Measurements from ENCODE around the gene PSME2. TPM values are rescaled to one million over a fixed set of nuclear protein-coding genes. Genes with fewer than 3 reads are reported as not detected.

Gene PSME2
- total and polyA plus RNA-seq, 7 donors, result 30.1 to 179 (median 76.4) TPM

DNA sequence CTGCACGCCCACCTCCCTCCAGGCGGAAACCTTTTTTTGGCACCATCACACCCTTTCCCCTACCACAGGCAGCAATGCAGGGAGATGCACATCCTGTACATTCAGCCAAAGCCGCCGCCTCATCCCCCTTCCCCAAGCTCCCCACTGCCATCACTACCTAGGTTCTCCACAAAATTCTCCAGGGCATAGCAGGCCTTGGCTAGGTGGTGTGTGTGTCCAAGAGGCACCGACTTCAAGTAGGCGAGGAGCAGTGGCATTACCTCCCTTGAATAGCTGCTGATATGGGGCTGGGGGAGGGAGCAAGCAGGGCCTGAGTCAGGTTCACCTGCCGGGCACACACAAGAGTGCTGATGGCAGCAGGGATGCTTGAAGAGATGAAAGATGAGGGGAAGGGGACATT, 38.6 kb upstream of the PSME2 start:
- 94 to 98% (median 98%) methylated on average over 7 of the region's 7 CpGs for WGBS, 3 donors
- ATAC-seq, result no peak

DNA sequence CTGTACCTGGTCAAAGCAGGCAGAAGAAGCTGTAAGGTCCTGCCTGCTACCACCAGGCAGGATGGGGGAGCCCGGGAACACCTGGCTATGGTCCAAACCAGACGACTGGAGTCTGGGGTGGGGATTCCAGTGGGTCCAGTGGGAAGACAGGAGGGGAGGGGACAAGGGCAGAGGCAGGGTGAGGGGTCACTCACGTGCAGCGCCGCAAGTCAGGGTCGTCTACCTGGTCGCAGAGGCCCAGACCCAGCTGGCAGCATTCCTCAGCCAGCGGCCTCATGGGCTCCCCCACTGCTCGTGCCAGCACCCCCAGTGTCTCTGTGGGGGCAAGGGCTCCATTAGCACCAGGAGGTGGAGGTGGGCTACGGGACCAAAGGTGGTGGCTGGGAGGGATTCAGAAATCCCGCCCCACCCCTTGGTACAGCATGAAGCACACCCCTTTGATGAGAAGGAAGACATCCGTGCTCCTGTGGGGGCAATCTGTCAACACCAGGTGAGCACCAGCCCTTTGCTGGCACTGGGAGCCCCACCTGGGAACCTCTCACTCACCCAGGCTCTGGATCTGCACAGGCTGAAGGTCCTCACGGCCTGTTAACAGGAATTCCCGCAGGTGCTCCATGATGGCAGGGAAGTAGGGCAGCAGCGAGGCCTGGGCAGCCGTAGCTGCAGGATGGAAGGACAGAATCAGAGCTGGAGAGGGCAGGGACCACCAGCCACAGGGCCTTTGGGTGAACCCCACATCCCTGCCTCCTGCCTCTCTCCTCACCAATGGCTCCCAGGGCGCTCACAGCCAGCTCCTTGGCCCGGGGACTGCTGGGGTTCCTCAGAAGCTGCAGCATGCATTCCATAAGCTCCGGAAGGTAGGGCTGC, 37.9 kb upstream of the PSME2 start:
- Histone ChIP-seq H3K4me1 (peaks cover 30% of the 10 kb centered on the region), H3K4me3 (no peak overlapping the region), H3K36me3 (ENCODE audit: insufficient read depth in 1 of 2, low read depth in 1 of 2) (peaks cover 6 to 78% of the 10 kb centered on the region in 2 donors), H3K27ac (no peak overlapping the region), H3K27me3 (ENCODE audit: insufficient read depth in 3 of 3, low read length in 2 of 3) (no peaks in the 10 kb centered on the region), H3K9me3 (no peaks in the 10 kb centered on the region)
- TF ChIP-seq, protein P1, sequence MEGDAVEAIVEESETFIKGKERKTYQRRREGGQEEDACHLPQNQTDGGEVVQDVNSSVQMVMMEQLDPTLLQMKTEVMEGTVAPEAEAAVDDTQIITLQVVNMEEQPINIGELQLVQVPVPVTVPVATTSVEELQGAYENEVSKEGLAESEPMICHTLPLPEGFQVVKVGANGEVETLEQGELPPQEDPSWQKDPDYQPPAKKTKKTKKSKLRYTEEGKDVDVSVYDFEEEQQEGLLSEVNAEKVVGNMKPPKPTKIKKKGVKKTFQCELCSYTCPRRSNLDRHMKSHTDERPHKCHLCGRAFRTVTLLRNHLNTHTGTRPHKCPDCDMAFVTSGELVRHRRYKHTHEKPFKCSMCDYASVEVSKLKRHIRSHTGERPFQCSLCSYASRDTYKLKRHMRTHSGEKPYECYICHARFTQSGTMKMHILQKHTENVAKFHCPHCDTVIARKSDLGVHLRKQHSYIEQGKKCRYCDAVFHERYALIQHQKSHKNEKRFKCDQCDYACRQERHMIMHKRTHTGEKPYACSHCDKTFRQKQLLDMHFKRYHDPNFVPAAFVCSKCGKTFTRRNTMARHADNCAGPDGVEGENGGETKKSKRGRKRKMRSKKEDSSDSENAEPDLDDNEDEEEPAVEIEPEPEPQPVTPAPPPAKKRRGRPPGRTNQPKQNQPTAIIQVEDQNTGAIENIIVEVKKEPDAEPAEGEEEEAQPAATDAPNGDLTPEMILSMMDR (IDR thresholded peaks at IDR 0.05), result no peak
- ATAC-seq (no peak), DNase-seq (peak in 1 of 2 donors; percentile 50)
- intact Hi-C loops (cut with DNase I), result no loop called here
- 88% methylated on average over 19 of the region's 19 CpGs for WGBS, 3 donors

More for the DNA sequence above, 38.6 kb upstream of the PSME2 start:
- H3K27me3 ChIP-seq (ENCODE audit: insufficient read depth in 3 of 3, low read length in 2 of 3), result no peaks in the 10 kb centered on the region
- TF ChIP-seq, protein P1 (IDR thresholded peaks at IDR 0.05), result no peak
- peaks cover 26% of the 10 kb centered on the region for H3K4me1 ChIP-seq
- no peak overlapping the region for H3K27ac ChIP-seq
- no peak overlapping the region for H3K4me3 ChIP-seq
- peak in 1 of 2 donors; percentile 35 for DNase-seq
- H3K9me3 ChIP-seq, result no peaks in the 10 kb centered on the region
- intact Hi-C loops (cut with DNase I), result no loop called here
- peaks cover 6 to 76% of the 10 kb centered on the region in 2 donors for H3K36me3 ChIP-seq (ENCODE audit: insufficient read depth in 1 of 2, low read depth in 1 of 2)

DNA sequence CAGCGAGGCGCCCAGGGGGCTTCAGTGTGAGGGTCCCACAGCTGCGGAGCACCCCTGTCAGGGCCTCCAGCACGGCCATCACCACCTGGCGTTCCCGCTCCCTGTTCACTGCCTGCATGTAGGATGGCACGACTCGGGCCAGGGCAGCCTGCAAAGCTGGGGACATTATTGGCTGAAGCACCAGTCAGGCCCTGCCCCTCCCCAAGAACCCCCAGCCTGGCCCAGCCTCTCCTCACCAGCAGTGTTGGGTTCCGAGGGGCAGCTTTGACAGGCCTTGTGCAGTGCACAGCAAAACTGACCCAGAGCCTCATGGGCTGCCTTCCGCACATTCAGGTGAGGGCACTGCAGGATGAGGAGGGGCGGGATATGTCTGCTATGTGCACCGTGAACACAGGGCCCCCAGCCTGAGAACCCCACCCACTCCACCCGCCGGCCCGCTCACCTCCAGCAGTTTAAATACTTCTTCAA, 36.6 kb upstream of the PSME2 start:
- Histone ChIP-seq H3K4me1 (peaks cover 32% of the 10 kb centered on the region), H3K4me3 (no peak overlapping the region), H3K36me3 (ENCODE audit: insufficient read depth in 1 of 2, low read depth in 1 of 2) (peaks cover 6 to 90% of the 10 kb centered on the region in 2 donors), H3K9me3 (no peaks in the 10 kb centered on the region), H3K27ac (no peak overlapping the region), H3K27me3 (ENCODE audit: insufficient read depth in 3 of 3, low read length in 2 of 3) (no peaks in the 10 kb centered on the region)
- ATAC-seq (no peak), DNase-seq (peak in 1 of 2 donors; percentile 38)
- 91 to 92% (median 91%) methylated on average over 14 to 15 of the region's 15 CpGs for WGBS, 3 donors
- TF ChIP-seq, protein P1 (IDR thresholded peaks at IDR 0.05), result no peak
- intact Hi-C loops (cut with DNase I), result no loop called here

DNA sequence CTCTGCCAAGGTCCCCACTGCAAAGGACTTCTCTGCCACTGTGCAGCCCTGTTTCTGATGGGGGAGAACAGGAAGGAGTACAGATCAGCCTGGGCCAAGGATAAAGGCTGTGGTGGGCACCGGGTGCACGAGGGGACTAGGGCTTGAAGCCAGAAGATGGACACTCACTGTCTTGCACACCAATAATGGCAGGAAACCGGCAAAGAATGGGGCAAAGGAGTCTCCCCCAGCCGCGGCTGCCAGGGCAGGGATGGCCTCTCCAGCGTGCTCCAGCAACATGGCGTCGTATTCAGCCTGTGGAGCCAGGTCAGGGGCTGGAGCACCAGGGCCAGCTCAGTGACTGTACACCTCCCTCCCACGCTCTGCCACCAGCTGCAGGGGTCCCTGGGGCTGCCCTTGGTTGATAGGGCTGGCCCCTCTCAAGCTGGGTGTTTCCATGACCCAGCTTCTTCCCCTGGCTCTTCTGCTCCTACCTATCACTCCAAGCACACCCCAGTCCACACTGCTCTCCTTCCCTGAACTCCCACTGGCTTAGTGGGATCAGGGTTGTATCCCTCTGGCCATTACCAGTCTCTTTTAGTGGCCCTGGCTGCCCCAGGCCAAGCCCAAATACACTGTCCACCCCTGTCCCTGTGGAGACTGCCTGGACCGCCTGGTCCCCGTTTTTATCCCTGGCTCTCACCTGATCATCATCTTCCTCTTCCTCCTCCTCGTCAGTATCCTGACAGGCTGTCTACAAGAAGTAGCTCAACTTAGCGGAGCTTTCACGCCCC, 35.9 kb upstream of the PSME2 start:
- ATAC-seq (no peak), DNase-seq (peak in 1 of 2 donors; percentile 32)
- 86 to 88% (median 87%) methylated on average over 14 of the region's 14 CpGs for WGBS, 3 donors
- H3K9me3 ChIP-seq, result no peaks in the 10 kb centered on the region
- no peak overlapping the region for H3K4me3 ChIP-seq
- intact Hi-C loops (cut with DNase I), result no loop called here
- no peaks in the 10 kb centered on the region for H3K27me3 ChIP-seq (ENCODE audit: insufficient read depth in 3 of 3, low read length in 2 of 3)
- TF ChIP-seq, protein P1 (IDR thresholded peaks at IDR 0.05), result no peak
- peaks cover 25% of the 10 kb centered on the region for H3K4me1 ChIP-seq
- H3K27ac ChIP-seq, result no peak overlapping the region
- peaks cover 6 to 94% of the 10 kb centered on the region in 2 donors for H3K36me3 ChIP-seq (ENCODE audit: insufficient read depth in 1 of 2, low read depth in 1 of 2)
